ENCODE measurements around the gene GATAD2A.
"Not testable (repeated sequence)": the region's sequence is repeated elsewhere in the genome, so short reads cannot be mapped to it uniquely, and the experiment has no call there.

The GATAD2A gene

DNA sequence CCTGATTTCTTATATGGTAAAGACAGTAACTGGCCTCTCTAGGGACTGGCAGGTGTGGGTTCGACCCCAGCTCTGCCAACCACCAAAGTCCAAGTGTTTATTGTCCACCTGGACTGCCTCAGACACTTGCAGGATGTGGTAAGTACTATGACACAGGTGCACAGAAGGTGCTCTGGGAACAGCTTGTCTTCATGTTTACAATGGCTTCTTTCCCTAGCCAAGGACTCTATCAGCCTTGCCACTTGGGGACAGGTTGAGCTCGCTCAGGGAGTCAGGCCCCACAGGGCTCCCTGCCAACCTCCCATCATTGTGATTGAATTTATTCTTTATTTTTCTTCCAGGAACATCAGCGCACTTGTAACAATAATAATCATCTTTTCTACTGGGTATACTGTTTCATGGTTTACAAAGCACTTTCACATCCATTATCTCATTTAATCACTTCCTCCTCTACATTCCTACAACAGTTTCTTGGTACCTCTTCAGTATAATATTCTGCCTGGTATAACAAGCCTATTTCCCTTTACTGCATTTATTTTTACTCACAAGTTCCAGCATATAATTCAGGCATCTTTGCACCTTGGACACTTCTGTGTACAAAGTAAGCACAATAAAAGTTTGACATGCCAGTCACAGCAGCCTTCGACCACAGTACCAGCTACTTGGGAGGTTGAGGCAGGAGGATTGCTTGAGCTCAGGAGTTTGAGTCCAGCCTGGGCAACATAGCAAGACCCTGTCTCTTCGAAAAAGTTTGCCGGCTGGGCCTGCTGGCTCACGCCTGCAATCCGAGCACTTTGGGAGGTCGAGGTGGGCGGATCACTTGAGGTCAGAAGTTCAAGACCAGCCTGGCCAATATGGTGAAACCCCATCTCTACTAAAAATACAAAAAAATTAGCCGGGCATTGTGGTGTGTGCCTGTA lies 24.2 kb upstream of the GATAD2A start:
- peaks cover 44% of the 10 kb centered on the region for H3K4me1 ChIP-seq (ENCODE audit: control insufficient read depth, insufficient read depth, low read length)
- H3K4me3 ChIP-seq (ENCODE audit: low read length) = no peak overlapping the region
- no peak overlapping the region for H3K9ac ChIP-seq (ENCODE audit: low read length)
- H3K9me3 ChIP-seq (ENCODE audit: control insufficient read depth, low read length) = no peaks in the 10 kb centered on the region
- no peaks in the 10 kb centered on the region for H3K36me3 ChIP-seq (ENCODE audit: control insufficient read depth, insufficient read depth, low read length)
- H3K27me3 ChIP-seq (ENCODE audit: control insufficient read depth, insufficient read depth, low read length) = no peaks in the 10 kb centered on the region

DNA sequence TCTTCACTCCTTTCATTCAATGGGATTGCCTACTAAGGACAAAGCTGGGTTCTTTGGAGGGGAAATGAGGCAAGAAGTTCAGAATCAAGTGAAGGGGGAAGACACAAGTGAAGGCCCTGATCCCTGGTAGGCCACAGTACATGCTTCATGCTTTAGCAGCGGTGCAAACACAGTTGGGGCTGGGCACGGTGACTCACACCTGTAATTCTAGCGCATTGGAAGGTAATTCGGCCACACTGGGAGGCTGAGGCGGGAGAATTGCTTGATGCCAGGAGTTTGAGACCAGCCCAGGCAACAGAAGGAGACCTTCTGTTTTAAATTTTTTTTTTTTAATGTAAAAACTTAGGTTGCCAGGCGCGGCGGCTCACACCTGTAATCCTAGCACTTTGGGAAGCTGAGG lies 23.4 kb upstream of the GATAD2A start:
- no peaks in the 10 kb centered on the region for H3K27me3 ChIP-seq (ENCODE audit: control insufficient read depth, insufficient read depth, low read length)
- H3K4me3 ChIP-seq (ENCODE audit: low read length) = no peak overlapping the region
- peaks cover 50% of the 10 kb centered on the region for H3K4me1 ChIP-seq (ENCODE audit: control insufficient read depth, insufficient read depth, low read length)
- H3K9ac ChIP-seq (ENCODE audit: low read length) = no peak overlapping the region
- no peaks in the 10 kb centered on the region for H3K36me3 ChIP-seq (ENCODE audit: control insufficient read depth, insufficient read depth, low read length)
- H3K9me3 ChIP-seq (ENCODE audit: control insufficient read depth, low read length) = no peaks in the 10 kb centered on the region

DNA sequence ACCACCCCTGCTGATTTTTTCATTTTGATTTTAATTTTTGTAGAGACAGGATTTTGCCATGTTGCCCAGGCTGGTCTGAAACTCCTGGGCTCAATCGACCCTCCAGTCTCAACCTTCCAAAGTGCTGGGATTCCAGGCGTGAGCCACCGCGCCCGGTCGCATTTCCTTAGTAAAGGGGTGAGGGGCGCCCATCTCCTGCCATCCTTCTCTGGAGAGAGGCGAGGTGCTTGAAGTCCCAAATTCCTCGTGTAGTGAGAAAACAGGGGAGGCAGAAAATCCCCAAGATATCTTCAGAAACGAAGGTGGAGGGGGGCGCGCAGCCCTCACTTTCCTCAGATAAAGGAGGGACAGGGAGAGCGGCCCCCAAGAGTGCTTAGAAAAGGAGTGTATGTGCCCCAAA lies 21.0 kb upstream of the GATAD2A start:
- Histone ChIP-seq H3K4me3 (ENCODE audit: low read length) (peak overlapping the region; percentile 56), H3K4me1 (ENCODE audit: control insufficient read depth, insufficient read depth, low read length) (peaks cover 50% of the 10 kb centered on the region), H3K36me3 (ENCODE audit: control insufficient read depth, insufficient read depth, low read length) (no peaks in the 10 kb centered on the region)

DNA sequence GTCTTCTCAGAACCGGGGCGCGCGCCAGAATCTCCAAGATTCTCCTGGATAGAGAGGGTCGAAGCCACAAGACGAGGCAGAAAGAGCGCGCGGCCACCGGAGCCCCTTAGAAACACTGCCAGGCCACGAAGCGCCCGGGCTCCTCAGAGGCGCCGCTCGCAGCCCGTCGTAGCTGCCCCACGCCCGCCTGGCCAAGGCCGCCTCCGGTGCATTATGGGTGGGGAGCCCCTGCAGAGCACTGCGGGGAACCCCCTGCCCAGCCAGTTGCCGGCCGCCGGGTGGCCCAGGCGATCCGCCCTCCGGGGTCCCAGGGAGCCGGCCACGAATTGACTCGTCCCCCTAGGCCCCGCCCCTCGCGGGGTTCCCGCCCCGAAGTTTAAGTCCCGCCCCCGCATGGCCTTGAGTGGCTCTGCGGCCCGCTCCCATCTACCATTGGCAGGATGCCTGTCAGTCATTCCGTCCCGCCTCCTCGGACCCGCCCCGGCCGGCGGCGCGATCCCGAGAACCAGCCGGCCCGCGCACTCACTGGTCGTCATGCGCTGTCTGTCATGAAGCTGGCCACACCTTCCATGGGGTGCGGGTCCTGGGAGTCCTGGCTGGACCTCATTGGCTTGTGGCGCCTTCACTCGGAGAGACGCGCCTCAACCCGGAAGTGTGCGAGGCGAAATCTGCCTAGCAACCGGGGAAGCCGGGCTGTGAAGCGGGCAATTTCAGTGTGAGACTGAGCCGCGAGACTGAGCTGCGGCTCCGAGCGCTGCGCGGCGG lies 20.2 kb upstream of the GATAD2A start:
- H3K9ac ChIP-seq (ENCODE audit: low read length) = peak overlapping the region; percentile 86
- no peaks in the 10 kb centered on the region for H3K9me3 ChIP-seq (ENCODE audit: control insufficient read depth, low read length)
- no peaks in the 10 kb centered on the region for H3K36me3 ChIP-seq (ENCODE audit: control insufficient read depth, insufficient read depth, low read length)
- H3K27me3 ChIP-seq (ENCODE audit: control insufficient read depth, insufficient read depth, low read length) = no peaks in the 10 kb centered on the region
- peaks cover 50% of the 10 kb centered on the region for H3K4me1 ChIP-seq (ENCODE audit: control insufficient read depth, insufficient read depth, low read length)
- H3K4me3 ChIP-seq (ENCODE audit: low read length) = peak overlapping the region; percentile 56

More for the DNA sequence above, 21.0 kb upstream of the GATAD2A start:
- H3K27me3 ChIP-seq (ENCODE audit: control insufficient read depth, insufficient read depth, low read length) = no peaks in the 10 kb centered on the region
- no peaks in the 10 kb centered on the region for H3K9me3 ChIP-seq (ENCODE audit: control insufficient read depth, low read length)
- peak overlapping the region; percentile 86 for H3K9ac ChIP-seq (ENCODE audit: low read length)

DNA sequence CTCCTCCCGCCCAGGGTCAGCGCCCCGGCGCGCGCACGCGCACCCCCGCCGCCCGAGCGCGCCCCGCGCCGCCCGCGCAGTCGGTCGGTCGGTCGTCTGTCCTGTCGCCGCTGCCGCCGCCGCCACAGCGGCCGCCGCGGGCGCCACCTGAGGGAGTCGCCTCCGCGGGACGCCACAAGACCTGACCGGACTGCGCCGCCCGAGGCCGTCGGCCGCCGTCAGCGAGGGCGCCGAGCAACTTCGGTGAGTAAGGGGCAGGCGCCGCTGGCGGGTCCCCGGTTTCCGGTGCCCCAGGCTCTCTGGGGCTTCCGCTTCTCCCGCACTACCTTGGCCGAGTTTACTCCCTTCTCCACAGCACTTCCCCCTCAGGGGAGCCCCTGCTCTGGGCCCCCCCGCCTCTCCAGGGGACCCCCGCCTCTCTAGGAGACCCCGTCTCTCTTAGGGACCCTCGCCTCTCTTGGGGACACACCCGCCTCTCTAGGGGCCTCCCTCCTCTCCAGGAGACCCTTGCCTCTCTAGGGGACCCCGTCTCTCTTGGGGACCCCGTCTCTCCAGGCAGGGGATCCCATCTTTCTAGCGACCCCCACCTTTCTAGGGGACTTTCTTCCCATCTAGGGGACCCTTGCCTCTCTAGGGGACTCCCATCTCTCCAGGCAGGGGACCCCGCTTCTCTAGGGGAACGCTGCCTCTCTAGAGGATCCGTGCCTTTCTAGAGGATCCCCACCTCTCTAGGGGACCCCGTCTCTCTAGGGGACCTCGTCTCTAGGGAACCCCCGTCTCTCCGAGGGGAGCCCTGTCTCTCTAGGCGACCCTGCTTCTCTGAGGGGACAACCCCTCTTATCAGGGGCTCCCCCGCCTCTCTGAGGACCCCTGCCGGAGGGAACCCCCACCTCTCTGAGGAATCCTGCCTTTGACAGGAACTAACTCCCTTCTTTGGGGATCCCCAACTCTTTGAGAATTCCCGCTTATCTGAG lies 19.3 kb upstream of the GATAD2A start:
- peak overlapping the region; percentile 95 for H3K4me3 ChIP-seq (ENCODE audit: low read length)
- no peaks in the 10 kb centered on the region for H3K9me3 ChIP-seq (ENCODE audit: control insufficient read depth, low read length)
- H3K36me3 ChIP-seq (ENCODE audit: control insufficient read depth, insufficient read depth, low read length) = no peaks in the 10 kb centered on the region
- H3K27me3 ChIP-seq (ENCODE audit: control insufficient read depth, insufficient read depth, low read length) = no peaks in the 10 kb centered on the region
- H3K4me1 ChIP-seq (ENCODE audit: control insufficient read depth, insufficient read depth, low read length) = peaks cover 42% of the 10 kb centered on the region
- peak overlapping the region; percentile 99 for H3K9ac ChIP-seq (ENCODE audit: low read length)

DNA sequence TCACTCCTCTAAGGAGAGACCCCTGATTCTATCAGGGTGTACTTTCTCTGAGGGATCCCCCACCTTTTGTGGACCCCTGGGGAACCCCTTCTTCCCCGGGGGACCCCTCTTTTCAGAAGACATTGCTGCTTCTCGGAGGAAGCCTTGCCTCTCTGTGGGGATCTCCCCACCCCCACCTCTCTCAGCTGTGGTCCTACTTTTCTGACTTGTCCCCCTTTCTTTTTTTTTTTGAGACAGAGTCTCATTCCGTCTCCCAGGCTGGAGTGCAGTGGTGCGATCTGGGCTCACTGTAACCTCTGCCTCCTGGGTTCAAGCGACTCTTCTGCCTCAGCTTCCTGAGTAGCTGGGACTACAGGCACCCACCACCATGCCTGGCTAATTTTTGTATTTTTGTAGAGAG lies 18.4 kb upstream of the GATAD2A start:
- Histone ChIP-seq H3K36me3 (ENCODE audit: control insufficient read depth, insufficient read depth, low read length) (no peaks in the 10 kb centered on the region), H3K4me3 (ENCODE audit: low read length) (peak overlapping the region; percentile 95), H3K9ac (ENCODE audit: low read length) (peak overlapping the region; percentile 99), H3K27me3 (ENCODE audit: control insufficient read depth, insufficient read depth, low read length) (no peaks in the 10 kb centered on the region), H3K4me1 (ENCODE audit: control insufficient read depth, insufficient read depth, low read length) (peaks cover 41% of the 10 kb centered on the region), H3K9me3 (ENCODE audit: control insufficient read depth, low read length) (no peaks in the 10 kb centered on the region)

DNA sequence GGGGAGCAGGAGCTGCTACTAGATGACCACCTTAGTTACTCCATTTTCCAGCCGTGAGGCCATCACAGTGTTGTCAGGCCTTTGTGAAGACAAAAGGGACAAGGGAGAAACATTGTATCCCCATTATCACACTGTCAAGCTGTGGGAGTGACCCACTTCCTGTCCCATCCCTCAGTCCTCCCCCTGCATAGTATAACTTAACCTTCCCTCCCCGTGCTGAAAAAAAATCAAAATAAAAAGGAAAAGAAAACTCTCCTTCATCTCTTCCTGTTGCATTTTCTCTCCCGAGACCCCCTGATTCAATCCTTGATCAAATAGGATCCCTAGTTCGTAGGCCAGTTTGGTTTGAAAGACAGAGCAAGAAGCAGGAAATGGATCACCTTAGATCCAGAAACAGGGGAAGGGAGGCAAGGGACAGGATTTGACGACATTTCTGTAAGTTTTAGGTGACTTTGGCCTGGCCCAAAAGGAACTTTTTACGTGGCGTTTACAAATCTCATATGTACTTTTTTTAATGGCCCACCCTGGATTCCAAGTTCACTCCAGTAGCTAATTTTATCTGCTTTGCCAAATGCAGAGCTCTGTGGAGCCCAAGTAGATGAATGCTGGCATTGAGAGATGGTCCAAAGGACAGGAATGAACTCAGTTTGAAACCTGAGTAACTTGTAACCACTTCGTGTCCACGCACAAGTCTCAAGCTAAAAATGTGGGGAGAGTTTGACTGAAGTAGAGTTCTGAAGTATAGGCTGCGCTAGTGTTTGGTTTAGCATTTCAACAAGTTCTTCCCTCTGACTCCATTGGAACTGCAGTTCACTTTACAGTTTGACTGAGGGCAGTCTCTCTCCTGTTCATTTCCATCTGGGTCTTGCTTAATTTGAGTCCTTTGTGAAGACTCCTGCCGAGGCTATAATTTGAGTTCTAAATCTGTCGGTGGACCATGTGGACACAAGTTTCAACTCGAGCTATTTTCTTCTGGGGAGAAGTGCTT lies 16.6 kb upstream of the GATAD2A start:
- Histone ChIP-seq H3K9me3 (ENCODE audit: control insufficient read depth, low read length) (no peaks in the 10 kb centered on the region), H3K27me3 (ENCODE audit: control insufficient read depth, insufficient read depth, low read length) (no peaks in the 10 kb centered on the region), H3K4me1 (ENCODE audit: control insufficient read depth, insufficient read depth, low read length) (peaks cover 39% of the 10 kb centered on the region), H3K36me3 (ENCODE audit: control insufficient read depth, insufficient read depth, low read length) (no peaks in the 10 kb centered on the region), H3K9ac (ENCODE audit: low read length) (peak overlapping the region; percentile 55), H3K4me3 (ENCODE audit: low read length) (no peak overlapping the region)

DNA sequence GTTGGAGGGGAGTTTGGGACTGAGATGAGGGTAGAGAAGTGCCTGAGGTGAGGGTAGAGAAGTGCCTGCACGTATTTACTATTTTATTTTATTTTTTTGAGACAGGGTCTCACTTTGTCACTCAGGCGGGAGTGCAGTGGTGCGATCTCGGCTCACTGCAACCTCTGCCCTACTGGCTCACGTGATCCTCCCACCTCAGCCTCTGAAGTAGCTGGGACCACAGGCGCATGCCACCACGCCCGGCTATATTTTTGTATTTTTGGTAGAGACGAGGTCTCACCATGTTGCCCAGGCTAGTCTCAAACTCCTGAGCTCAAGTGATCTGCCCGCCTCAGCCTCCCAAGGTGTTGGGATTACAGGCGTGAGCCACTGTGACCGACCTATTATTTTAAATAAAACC lies 15.8 kb upstream of the GATAD2A start:
- H3K9ac ChIP-seq (ENCODE audit: low read length); H3K4me3 ChIP-seq (ENCODE audit: low read length): not testable (repeated sequence)
- H3K4me1 ChIP-seq (ENCODE audit: control insufficient read depth, insufficient read depth, low read length) = peaks cover 33% of the 10 kb centered on the region

DNA sequence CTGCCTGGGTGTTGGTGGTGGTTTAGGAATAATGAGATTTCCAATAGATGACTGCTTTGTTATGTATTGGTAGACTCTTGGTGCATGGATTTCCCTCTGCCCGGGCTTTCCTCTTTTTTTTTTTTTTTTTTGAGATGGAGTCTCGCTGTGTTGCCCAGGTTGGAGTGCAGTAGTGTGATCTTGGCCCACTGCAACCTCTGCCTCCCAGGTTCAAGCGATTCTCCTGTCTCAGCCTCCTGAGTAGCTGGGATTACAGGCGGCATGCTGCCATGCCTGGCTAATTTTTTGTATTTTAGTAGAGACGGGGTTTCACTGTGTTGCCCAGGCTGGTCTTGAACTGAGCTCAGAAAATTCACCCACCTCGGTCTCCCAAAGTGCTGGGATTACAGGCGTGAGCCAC lies 11.1 kb upstream of the GATAD2A start:
- not testable (repeated sequence) for H3K36me3 ChIP-seq (ENCODE audit: control insufficient read depth, insufficient read depth, low read length); H3K4me3 ChIP-seq (ENCODE audit: low read length); H3K9me3 ChIP-seq (ENCODE audit: control insufficient read depth, low read length); H3K27me3 ChIP-seq (ENCODE audit: control insufficient read depth, insufficient read depth, low read length); H3K4me1 ChIP-seq (ENCODE audit: control insufficient read depth, insufficient read depth, low read length); H3K9ac ChIP-seq (ENCODE audit: low read length)

More for the DNA sequence above, 15.8 kb upstream of the GATAD2A start:
- H3K9me3 ChIP-seq (ENCODE audit: control insufficient read depth, low read length); H3K36me3 ChIP-seq (ENCODE audit: control insufficient read depth, insufficient read depth, low read length); H3K27me3 ChIP-seq (ENCODE audit: control insufficient read depth, insufficient read depth, low read length): not testable (repeated sequence)

DNA sequence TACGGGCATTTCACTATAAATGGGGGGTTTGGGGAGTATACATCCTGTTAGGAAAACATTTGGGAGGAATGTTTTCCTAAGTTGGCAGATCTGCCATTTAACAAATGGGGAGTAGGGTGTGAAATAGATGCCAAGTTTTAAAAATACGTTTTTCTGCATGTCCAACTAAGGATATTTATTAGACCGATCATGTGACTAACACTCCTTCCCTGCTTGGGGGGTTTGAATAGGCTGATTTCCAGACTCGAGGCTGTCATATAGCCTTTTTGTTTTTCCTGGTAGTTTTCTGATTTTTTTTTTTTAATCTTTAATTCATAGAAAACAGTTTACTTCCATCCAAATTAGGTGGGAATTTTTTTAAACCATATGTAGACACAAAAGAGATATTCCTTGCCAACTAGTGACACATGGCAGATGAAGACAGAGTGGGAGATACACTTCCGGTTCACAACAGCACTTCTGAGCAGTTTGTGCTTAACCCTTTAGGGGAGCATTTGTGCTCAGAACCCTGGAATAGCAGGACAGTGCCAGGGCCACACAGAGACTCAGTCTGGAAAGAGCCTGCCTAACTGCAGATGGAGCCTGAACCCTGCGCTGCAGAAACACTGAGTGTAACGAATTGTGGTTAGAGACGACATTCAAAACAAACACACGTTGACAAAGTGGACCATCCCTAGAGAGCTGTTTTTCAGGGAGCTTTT lies 5.6 kb upstream of the GATAD2A start:
- Histone ChIP-seq H3K9me3 (ENCODE audit: control insufficient read depth, low read length) (no peaks in the 10 kb centered on the region), H3K9ac (ENCODE audit: low read length) (no peak overlapping the region), H3K36me3 (ENCODE audit: control insufficient read depth, insufficient read depth, low read length) (no peaks in the 10 kb centered on the region), H3K4me1 (ENCODE audit: control insufficient read depth, insufficient read depth, low read length) (peaks cover 22% of the 10 kb centered on the region), H3K27me3 (ENCODE audit: control insufficient read depth, insufficient read depth, low read length) (no peaks in the 10 kb centered on the region), H3K4me3 (ENCODE audit: low read length) (no peak overlapping the region)

All from mucosa of stomach (tissue), 1 donor.